Neural progenitor cell (in vitro differentiated cells): ENCODE data around the gene RNF180. TPM values are rescaled to one million over a fixed set of nuclear protein-coding genes. Genes with fewer than 3 reads are reported as not detected.

Source experiments
- DNase-seq: peaks from one replicate; pipeline ENCODE4 v3.0.0-alpha.2; 2016; ENCODE audit warnings: low spot score
- H2AFZ ChIP-seq: fragments of 200-600 bp; sonication (generic); replicated peaks from 2 replicates; pipeline ENCODE4 v1.6.1; 2016; ENCODE audit warnings: antibody characterized with exemption
- H3F3A ChIP-seq: fragments of 200-600 bp; sonication (generic); 2 replicates; pipeline ENCODE4 v1.6.1; 2016; ENCODE audit warnings: antibody characterized with exemption, low read depth
- H3K27ac ChIP-seq: fragments of 200-600 bp; sonication (generic); 2 replicates; pipeline ENCODE4 v1.5.1; 2016; ENCODE audit warnings: mild to moderate bottlenecking
- H3K27me3 ChIP-seq: fragments of 200-600 bp; sonication (generic); 2 replicates; pipeline ENCODE4 v1.6.1; 2016; ENCODE audit warnings: mild to moderate bottlenecking, moderate library complexity
- H3K36me3 ChIP-seq: fragments of 200-600 bp; sonication (generic); 2 replicates; pipeline ENCODE4 v1.5.1; 2016
- H3K4me1 ChIP-seq: fragments of 200-600 bp; sonication (generic); 2 replicates; pipeline ENCODE4 v1.6.1; 2016; ENCODE audit warnings: mixed run types
- H3K4me2 ChIP-seq: fragments of 200-600 bp; sonication (generic); 2 replicates; pipeline ENCODE4 v1.6.1; 2016
- H3K4me3 ChIP-seq: fragments of 200-600 bp; sonication (generic); 2 replicates; pipeline ENCODE4 v1.5.1; 2016
- H3K79me2 ChIP-seq: fragments of 200-600 bp; sonication (generic); 2 replicates; pipeline ENCODE4 v1.6.1; 2016; ENCODE audit warnings: low read depth
- H3K9ac ChIP-seq: fragments of 200-600 bp; sonication (generic); 2 replicates; pipeline ENCODE4 v1.6.1; 2016
- H3K9me3 ChIP-seq: fragments of 200-600 bp; sonication (generic); 2 replicates; pipeline ENCODE4 v1.5.1; 2016; ENCODE audit warnings: low read depth
- H4K20me1 ChIP-seq: fragments of 200-600 bp; sonication (generic); 2 replicates; pipeline ENCODE4 v1.6.1; 2016; ENCODE audit warnings: low read depth
- H3K27ac Mint-ChIP-seq: 3 replicates; pipeline ENCODE4 v1.8.0; 2021; ENCODE audit warnings: mixed read lengths
- H3K27me3 Mint-ChIP-seq: 2 replicates; pipeline ENCODE4 v1.8.0; 2022; ENCODE audit warnings: low read depth, mild to moderate bottlenecking, inconsistent platforms, moderate library complexity, mixed read lengths; ENCODE audit not compliant: insufficient read depth
- H3K36me3 Mint-ChIP-seq: 3 replicates; pipeline ENCODE4 v1.8.0; 2021; ENCODE audit warnings: mixed read lengths
- H3K4me1 Mint-ChIP-seq: 3 replicates; pipeline ENCODE4 v1.8.0; 2021; ENCODE audit warnings: mixed read lengths
- H3K4me3 Mint-ChIP-seq: 3 replicates; pipeline ENCODE4 v1.8.0; 2021; ENCODE audit warnings: mild to moderate bottlenecking, moderate library complexity, mixed read lengths
- H3K9me3 Mint-ChIP-seq: 3 replicates; pipeline ENCODE4 v1.8.0; 2020; ENCODE audit warnings: mixed read lengths
- EZH2 ChIP-seq: fragments of 200-600 bp; sonication (generic); IDR thresholded peaks from 2 replicates; pipeline ENCODE4 v1.6.1; 2017; ENCODE audit warnings: antibody characterized with exemption, mild to moderate bottlenecking, moderate library complexity
- EZH2phosphoT487 ChIP-seq: fragments of 200-600 bp; sonication (generic); IDR thresholded peaks from 2 replicates; pipeline ENCODE4 v1.6.1; 2017; ENCODE audit warnings: antibody characterized with exemption
- total RNA-seq: library from RNA; depleted of rRNA; stranded (reverse); fragments of >200 nt; gene quantifications from 2 replicates; pipeline ENCODE4 v1.2.3, GENCODE V29; 2015; ENCODE audit warnings: low replicate concordance
- TF ChIP-seq, protein P1 (sequence below): fragments of 200-600 bp; sonication (generic); IDR thresholded peaks from 2 replicates; pipeline ENCODE4 v1.5.1; 2017; ENCODE audit warnings: antibody characterized with exemption, mild to moderate bottlenecking

Gene RNF180
- total RNA-seq, 1 donor from 2014 or later = 5.5 TPM

- no peak overlapping the region for H3K4me2 ChIP-seq
- H3K27me3 ChIP-seq = no peaks in the 10 kb centered on the region
- no peaks in the 10 kb centered on the region for H3F3A ChIP-seq
- no peaks in the 10 kb centered on the region for H3K4me1 Mint-ChIP-seq
- H4K20me1 ChIP-seq = no peaks in the 10 kb centered on the region
- H3K9me3 Mint-ChIP-seq = no peaks in the 10 kb centered on the region
- H3K27ac Mint-ChIP-seq = no peak overlapping the region
- DNase-seq = no peak
- H3K27me3 Mint-ChIP-seq = no peaks in the 10 kb centered on the region
- no peak overlapping the region for H3K4me3 ChIP-seq
- no peaks in the 10 kb centered on the region for H3K79me2 ChIP-seq
- no peak overlapping the region for H3K9ac ChIP-seq
- no peak for TF ChIP-seq EZH2
- no peak for TF ChIP-seq EZH2phosphoT487
- TF ChIP-seq, protein P1, sequence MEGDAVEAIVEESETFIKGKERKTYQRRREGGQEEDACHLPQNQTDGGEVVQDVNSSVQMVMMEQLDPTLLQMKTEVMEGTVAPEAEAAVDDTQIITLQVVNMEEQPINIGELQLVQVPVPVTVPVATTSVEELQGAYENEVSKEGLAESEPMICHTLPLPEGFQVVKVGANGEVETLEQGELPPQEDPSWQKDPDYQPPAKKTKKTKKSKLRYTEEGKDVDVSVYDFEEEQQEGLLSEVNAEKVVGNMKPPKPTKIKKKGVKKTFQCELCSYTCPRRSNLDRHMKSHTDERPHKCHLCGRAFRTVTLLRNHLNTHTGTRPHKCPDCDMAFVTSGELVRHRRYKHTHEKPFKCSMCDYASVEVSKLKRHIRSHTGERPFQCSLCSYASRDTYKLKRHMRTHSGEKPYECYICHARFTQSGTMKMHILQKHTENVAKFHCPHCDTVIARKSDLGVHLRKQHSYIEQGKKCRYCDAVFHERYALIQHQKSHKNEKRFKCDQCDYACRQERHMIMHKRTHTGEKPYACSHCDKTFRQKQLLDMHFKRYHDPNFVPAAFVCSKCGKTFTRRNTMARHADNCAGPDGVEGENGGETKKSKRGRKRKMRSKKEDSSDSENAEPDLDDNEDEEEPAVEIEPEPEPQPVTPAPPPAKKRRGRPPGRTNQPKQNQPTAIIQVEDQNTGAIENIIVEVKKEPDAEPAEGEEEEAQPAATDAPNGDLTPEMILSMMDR = no peak
- H3K27ac ChIP-seq = no peak overlapping the region
- no peak overlapping the region for H3K4me3 Mint-ChIP-seq
- H3K36me3 Mint-ChIP-seq = no peaks in the 10 kb centered on the region
- H2AFZ ChIP-seq = no peak overlapping the region
- H3K36me3 ChIP-seq = no peaks in the 10 kb centered on the region
- no peaks in the 10 kb centered on the region for H3K4me1 ChIP-seq
- no peaks in the 10 kb centered on the region for H3K9me3 ChIP-seq
Measured at GRCh38 chr5:64140018-64140417, 25.6 kb upstream of the RNF180 start.

GRCh38 chr5:64144425-64145215 lies 21.0 kb upstream of the RNF180 start:
- Histone ChIP-seq H3F3A (no peaks in the 10 kb centered on the region), H3K4me2 (no peak overlapping the region), H3K9ac (no peak overlapping the region), H3K36me3 (no peaks in the 10 kb centered on the region), H3K79me2 (no peaks in the 10 kb centered on the region), H3K27ac (no peak overlapping the region), H4K20me1 (no peaks in the 10 kb centered on the region), H3K4me3 (no peak overlapping the region), H3K27me3 (no peaks in the 10 kb centered on the region), H2AFZ (no peak overlapping the region), H3K4me1 (no peaks in the 10 kb centered on the region), H3K9me3 (no peaks in the 10 kb centered on the region)
- no peaks in the 10 kb centered on the region for H3K9me3 Mint-ChIP-seq
- no peak for DNase-seq
- H3K4me3 Mint-ChIP-seq = no peak overlapping the region
- H3K27me3 Mint-ChIP-seq = no peaks in the 10 kb centered on the region
- H3K36me3 Mint-ChIP-seq = no peaks in the 10 kb centered on the region
- no peaks in the 10 kb centered on the region for H3K4me1 Mint-ChIP-seq
- no peak overlapping the region for H3K27ac Mint-ChIP-seq
- TF ChIP-seq EZH2phosphoT487 (no peak), EZH2 (no peak)
- TF ChIP-seq, protein P1 = no peak

DNA sequence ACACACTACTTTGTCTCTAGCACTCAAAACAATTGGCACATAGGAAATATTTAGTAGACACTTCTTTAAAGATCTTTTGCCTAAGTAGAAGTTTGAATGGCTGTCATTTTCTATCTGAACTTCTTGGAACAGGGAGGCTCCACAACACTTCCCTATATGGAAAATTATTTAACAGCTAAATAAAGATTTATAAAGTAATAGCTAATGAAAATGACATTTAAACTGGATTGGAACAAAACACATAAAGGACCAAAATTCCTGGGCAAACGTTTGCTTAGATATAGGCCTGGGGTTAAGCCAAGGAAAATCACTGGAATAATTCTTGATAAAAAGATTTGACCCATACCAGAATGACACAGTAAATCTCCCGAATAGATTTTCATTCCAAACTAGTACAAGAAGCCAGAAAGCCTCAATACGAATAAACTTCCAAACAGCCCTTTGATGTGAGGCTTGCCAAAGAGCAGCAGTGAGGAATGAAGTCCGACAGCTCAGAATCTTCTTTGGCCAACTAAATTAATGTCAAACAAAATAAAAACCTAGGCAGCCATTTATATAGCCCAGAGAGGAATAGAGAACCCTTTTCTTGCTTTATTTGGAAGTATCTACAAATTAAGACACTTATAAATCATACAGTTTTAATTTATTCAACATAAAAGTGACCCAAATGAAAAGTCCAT lies 20.3 kb upstream of the RNF180 start:
- no peaks in the 10 kb centered on the region for H4K20me1 ChIP-seq
- Mint-ChIP-seq H3K4me1 (no peaks in the 10 kb centered on the region), H3K27ac (no peak overlapping the region), H3K9me3 (no peaks in the 10 kb centered on the region), H3K4me3 (no peak overlapping the region), H3K27me3 (no peaks in the 10 kb centered on the region), H3K36me3 (no peaks in the 10 kb centered on the region)
- no peaks in the 10 kb centered on the region for H3K9me3 ChIP-seq
- H3K4me1 ChIP-seq = no peaks in the 10 kb centered on the region
- H3K4me3 ChIP-seq = no peak overlapping the region
- TF ChIP-seq, protein P1 = no peak
- TF ChIP-seq EZH2 (no peak), EZH2phosphoT487 (no peak)
- H3K79me2 ChIP-seq = no peaks in the 10 kb centered on the region
- H3F3A ChIP-seq = no peaks in the 10 kb centered on the region
- no peak for DNase-seq
- H3K36me3 ChIP-seq = no peaks in the 10 kb centered on the region
- H3K27ac ChIP-seq = no peak overlapping the region
- H3K4me2 ChIP-seq = no peak overlapping the region
- H2AFZ ChIP-seq = no peak overlapping the region
- H3K9ac ChIP-seq = no peak overlapping the region
- no peaks in the 10 kb centered on the region for H3K27me3 ChIP-seq
